Lower leg skin (tissue), 3 donors: Measurements from ENCODE around the gene COG8.

Experiments
- POLR2A ChIP-seq, 2 donors: fragments of 450-650 bp; IDR thresholded peaks; one replicate each; pipeline ENCODE4 v1.6.1; 2016 to 2017; ENCODE audit warnings: antibody characterized with exemption in 2 of 2, mild to moderate bottlenecking in 1 of 2, moderate library complexity in 1 of 2
- TF ChIP-seq, protein P1 (sequence below), 3 donors: fragments of 450-650 bp; IDR thresholded peaks; one replicate each; pipeline ENCODE4 v1.5.1; 2016; ENCODE audit warnings: antibody characterized with exemption in 3 of 3, mild to moderate bottlenecking in 3 of 3, moderate library complexity in 2 of 3

DNA sequence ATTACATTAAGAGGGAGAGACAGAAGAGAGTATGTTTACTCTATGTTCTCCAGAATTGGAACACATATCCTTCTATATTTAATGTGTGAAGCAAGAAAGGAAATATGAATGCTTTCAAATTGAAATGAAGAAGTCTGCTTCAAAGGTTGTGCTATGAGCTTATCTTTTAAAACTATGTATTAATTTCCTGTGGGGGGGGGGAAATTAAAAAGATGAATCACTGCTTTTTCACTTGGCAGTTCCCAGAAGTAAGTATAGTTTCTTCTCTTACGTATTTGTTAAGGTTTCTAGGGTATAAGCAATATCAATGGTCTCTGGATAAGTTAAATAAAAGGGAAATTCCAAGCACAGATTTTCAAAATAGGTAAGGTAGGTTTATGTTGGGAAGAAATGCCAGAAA lies 39.4 kb upstream of the COG8 start:
- TF ChIP-seq, protein P1, sequence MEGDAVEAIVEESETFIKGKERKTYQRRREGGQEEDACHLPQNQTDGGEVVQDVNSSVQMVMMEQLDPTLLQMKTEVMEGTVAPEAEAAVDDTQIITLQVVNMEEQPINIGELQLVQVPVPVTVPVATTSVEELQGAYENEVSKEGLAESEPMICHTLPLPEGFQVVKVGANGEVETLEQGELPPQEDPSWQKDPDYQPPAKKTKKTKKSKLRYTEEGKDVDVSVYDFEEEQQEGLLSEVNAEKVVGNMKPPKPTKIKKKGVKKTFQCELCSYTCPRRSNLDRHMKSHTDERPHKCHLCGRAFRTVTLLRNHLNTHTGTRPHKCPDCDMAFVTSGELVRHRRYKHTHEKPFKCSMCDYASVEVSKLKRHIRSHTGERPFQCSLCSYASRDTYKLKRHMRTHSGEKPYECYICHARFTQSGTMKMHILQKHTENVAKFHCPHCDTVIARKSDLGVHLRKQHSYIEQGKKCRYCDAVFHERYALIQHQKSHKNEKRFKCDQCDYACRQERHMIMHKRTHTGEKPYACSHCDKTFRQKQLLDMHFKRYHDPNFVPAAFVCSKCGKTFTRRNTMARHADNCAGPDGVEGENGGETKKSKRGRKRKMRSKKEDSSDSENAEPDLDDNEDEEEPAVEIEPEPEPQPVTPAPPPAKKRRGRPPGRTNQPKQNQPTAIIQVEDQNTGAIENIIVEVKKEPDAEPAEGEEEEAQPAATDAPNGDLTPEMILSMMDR (IDR thresholded peaks at IDR 0.05), result no peak
- no peak for TF ChIP-seq POLR2A (IDR thresholded peaks at IDR 0.05)
